Adipocyte (in vitro differentiated cells): ENCODE data around the gene ANKRD33B.
"Not testable (repeated sequence)": the region's sequence is repeated elsewhere in the genome, so short reads cannot be mapped to it uniquely, and the experiment has no call there.

Source experiments
- DNase-seq: peaks from one replicate; pipeline ENCODE4 v3.0.0-alpha.2; 2015; ENCODE audit warnings: low read depth
- H3K27me3 ChIP-seq: replicated peaks from 2 replicates; pipeline ENCODE4 v1.7.0; 2013; ENCODE audit warnings: mild to moderate bottlenecking, low read length, moderate library complexity; ENCODE audit not compliant: control insufficient read depth, insufficient read depth
- H3K36me3 ChIP-seq: 2 replicates; pipeline ENCODE4 v1.7.0; 2013; ENCODE audit warnings: low read length, mild to moderate bottlenecking, moderate library complexity; ENCODE audit not compliant: control insufficient read depth, insufficient read depth, severe bottlenecking
- H3K4me1 ChIP-seq: 2 replicates; pipeline ENCODE4 v1.7.0; 2013; ENCODE audit warnings: mild to moderate bottlenecking, low read length, moderate library complexity; ENCODE audit not compliant: control insufficient read depth, insufficient read depth
- H3K4me3 ChIP-seq: 2 replicates; pipeline ENCODE4 v1.7.0; 2013; ENCODE audit warnings: mild to moderate bottlenecking, low read length, moderate library complexity
- H3K9ac ChIP-seq: 2 replicates; pipeline ENCODE4 v1.7.0; 2013; ENCODE audit warnings: mild to moderate bottlenecking, low read length, moderate library complexity
- H3K9me3 ChIP-seq: 2 replicates; pipeline ENCODE4 v1.7.0; 2013; ENCODE audit warnings: mild to moderate bottlenecking, low read length, moderate library complexity; ENCODE audit not compliant: control insufficient read depth

The ANKRD33B gene

DNA sequence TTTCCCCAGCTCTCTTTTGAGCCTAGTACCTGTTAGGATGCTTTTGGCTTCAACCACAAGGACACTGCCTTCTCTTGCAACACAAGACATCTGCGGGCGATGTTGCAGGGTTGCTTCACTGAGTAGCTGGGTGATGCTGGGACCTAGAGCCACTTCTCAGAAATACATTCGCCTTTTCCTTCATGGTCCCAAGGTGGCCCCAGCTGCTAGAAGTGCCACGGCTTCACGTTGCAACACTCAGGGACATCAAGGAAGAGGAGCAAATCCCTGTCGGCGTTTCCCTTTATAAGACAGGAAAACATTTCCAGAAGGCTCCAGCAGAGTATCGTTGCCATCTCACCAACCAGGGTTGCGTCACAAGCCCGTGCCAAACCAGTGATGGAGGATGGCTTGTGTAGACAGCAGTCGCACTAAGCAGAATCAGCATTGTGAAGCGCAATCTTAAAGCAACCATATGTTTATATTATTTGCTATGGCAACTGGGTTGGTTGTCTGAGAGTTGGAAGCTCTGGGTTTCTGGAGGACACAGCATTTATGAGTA, 62.7 kb downstream of the ANKRD33B start:
- Histone ChIP-seq H3K4me1 (peaks cover 9% of the 10 kb centered on the region), H3K27me3 (no peaks in the 10 kb centered on the region), H3K9me3 (peaks cover 2% of the 10 kb centered on the region), H3K36me3 (peaks cover 6% of the 10 kb centered on the region), H3K4me3 (no peak overlapping the region), H3K9ac (no peak overlapping the region)
- peak; percentile 5 for DNase-seq

DNA sequence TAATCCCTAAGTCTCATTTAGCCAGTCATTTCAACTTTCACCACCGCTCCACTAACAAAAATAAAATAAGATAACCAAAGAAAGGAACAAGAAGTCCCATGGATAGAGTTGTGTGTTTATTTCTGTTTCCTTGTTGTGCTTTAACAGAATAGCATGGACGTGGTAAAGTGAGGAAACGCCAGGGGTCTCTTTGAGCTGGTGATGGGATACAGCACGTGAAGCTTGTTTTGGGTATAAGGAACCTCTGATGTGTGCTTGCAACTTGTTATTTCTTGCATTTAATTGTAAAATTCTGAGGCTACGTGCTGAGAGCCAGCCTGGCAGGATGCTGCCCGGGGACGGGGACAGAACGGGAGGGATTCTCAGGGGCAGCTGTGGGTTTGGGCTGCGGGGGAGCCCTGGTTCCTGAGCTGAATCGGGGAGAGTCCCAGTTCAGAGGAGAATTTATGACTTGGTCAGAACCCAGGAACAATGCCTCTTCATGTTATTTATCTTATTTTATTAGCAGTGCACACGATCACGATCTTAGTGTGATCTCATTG, 63.4 kb downstream of the ANKRD33B start:
- H3K36me3 ChIP-seq: peaks cover 3% of the 10 kb centered on the region
- peak overlapping the region; percentile 79 for H3K9ac ChIP-seq
- no peaks in the 10 kb centered on the region for H3K27me3 ChIP-seq
- no peak for DNase-seq
- peak overlapping the region; percentile 74 for H3K4me3 ChIP-seq
- peaks cover 9% of the 10 kb centered on the region for H3K4me1 ChIP-seq
- H3K9me3 ChIP-seq: no peaks in the 10 kb centered on the region

DNA sequence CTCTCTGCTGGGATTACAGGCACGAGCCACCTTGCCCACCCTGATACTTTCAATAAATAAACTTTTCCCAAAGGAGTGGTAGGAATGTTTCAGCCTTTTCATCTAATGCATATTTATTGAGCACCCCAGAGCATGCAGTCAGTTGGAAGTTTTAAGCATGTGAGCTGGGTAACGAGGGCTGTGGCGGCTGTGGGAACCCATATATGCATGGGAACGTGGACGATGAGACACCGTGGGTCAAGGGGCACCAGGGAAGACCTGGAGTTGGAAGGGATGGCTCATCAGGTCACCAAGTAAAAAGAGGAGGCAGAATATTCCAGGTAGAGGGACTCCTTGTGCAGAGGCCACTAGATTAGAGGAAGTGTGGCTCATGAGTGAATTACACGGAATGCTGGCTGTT, 64.7 kb downstream of the ANKRD33B start:
- Histone ChIP-seq H3K4me1 (peaks cover 9% of the 10 kb centered on the region), H3K27me3 (no peaks in the 10 kb centered on the region), H3K36me3 (peaks cover 3% of the 10 kb centered on the region), H3K9ac (no peak overlapping the region), H3K9me3 (no peaks in the 10 kb centered on the region), H3K4me3 (no peak overlapping the region)
- no peak for DNase-seq

DNA sequence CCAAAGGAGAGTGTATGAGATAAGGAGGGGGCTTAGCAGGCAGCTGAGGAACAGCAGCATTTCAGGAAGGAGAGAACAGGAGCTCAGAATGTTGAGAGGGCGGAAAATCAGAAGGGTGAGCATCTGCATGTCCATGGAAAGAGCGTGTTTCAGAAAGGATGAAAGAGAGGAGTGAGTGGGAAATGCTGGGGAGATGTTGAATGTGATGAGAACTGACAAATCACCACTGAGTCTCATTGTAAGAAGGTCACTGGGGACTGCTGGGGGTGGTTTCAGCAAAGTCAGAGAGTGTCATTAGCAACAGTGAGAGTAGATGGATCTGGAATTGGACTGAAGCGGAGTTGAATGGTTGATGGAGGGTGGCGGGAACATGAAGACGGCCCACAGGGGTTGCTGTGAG, 65.8 kb downstream of the ANKRD33B start:
- H3K4me1 ChIP-seq: peaks cover 9% of the 10 kb centered on the region
- no peaks in the 10 kb centered on the region for H3K9me3 ChIP-seq
- H3K4me3 ChIP-seq: no peak overlapping the region
- peaks cover 3% of the 10 kb centered on the region for H3K36me3 ChIP-seq
- H3K9ac ChIP-seq: no peak overlapping the region
- no peak for DNase-seq
- H3K27me3 ChIP-seq: no peaks in the 10 kb centered on the region

DNA sequence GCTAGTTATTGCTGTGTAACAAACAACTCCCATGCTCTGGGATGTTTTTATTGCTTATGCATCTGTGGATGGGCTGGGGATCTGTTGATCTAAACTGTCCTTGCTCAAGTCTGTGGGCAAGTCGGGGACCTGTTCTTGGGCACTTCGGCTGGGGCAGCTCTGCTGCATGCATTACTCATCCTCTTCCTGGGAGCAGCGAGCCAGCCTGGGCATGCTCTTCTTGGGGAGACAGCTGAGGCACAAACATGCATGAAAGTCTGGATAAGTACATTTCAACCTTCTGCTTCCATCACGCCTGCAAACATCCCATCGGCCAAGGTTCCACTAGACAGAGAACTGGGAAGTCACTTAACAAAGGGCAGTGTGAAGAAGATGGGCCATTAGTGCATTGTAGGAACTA, 66.3 kb downstream of the ANKRD33B start:
- Histone ChIP-seq H3K36me3 (peaks cover 3% of the 10 kb centered on the region), H3K9ac (no peak overlapping the region), H3K27me3 (no peaks in the 10 kb centered on the region), H3K9me3 (no peaks in the 10 kb centered on the region), H3K4me3 (no peak overlapping the region), H3K4me1 (peaks cover 9% of the 10 kb centered on the region)
- DNase-seq: no peak

DNA sequence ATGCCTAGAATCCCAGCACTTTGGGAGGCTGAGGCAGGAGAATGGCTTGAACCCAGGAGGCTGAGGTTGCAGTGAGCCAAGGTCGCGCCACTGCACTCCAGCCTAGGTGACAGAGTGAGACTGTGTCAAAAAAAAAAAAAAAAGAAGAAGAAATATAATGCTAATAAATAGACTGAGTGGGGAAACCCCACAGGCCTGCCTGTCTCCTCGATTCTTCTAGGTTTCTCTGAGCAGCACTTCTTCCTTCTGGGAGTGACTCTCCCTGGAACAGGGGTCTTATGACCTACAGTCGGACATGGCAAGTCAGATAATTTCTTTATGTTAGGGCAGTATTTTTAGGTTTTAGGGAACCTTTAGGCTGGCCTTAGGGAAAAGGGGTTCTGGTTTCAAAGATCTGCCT, 66.9 kb downstream of the ANKRD33B start:
- H3K4me3 ChIP-seq, H3K36me3 ChIP-seq, H3K27me3 ChIP-seq, DNase-seq, H3K9me3 ChIP-seq, H3K4me1 ChIP-seq, H3K9ac ChIP-seq: not testable (repeated sequence)

DNA sequence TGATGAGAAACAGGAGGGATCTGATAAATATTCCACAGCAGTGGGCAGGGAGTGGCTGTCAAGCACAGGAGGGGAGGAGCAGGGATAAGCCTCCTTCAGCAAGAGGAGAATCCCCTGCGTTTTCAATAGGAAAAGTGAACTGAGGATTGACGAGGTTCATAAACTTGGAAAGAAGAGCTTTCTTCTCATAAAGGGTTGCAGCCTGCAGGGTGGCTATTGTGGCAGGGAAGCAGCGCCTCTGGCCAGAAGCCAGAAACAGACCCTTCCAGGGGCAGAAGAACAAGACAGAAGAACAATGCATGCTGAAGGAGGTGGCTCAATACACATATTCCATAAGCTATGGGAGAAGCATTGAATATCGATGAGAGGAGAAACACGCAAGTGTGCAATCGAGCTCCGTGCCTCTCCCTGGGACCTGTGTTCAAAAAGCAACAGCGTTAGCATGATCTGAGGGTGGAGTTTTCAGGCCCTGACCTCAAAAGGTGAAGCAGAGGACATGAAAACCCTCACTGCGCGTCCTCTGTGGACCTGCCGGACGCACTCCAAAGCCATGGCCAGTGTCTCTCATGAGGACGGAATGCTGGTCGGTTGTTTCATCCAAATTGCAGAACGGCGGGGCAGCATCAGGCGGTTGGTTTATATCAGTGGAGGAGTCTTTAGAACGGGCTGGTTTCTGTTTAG, 67.6 kb downstream of the ANKRD33B start:
- no peak for DNase-seq
- Histone ChIP-seq H3K9ac (no peak overlapping the region), H3K4me1 (peaks cover 9% of the 10 kb centered on the region), H3K36me3 (no peaks in the 10 kb centered on the region), H3K9me3 (no peaks in the 10 kb centered on the region), H3K27me3 (no peaks in the 10 kb centered on the region), H3K4me3 (no peak overlapping the region)

DNA sequence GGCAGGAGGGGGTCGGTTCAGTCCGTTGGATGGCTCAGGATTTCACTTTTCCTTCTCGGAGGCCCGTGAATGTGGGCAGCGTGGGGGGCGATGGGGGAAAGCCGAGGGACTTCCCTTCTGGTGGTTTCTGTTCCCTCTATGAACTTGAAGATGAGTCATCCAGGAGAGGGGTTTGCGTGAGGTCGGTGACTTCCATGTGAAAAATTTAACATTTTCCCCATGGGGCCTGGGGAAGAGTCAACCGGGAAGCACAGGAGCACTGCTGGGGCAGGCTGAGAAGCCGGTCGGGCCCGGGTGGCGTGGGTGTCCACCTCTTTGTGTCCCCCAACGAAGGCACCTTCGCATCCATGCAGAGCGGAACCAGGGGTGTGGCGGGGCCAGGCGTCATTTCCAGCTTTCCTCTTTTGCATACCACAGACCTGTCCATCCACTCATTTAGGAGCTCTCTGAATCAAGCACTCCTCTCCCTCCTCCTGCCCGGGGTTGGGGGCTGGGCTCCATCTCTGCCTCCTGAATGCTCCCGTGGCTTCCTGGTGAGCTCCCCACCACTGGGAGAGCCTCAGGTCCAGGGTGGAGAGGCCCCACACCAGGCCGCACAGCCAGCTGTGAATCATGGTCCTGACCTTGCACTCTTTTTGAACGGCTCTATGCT, 68.4 kb downstream of the ANKRD33B start:
- H3K4me3 ChIP-seq: no peak overlapping the region
- DNase-seq: no peak
- H3K9ac ChIP-seq: no peak overlapping the region
- no peaks in the 10 kb centered on the region for H3K27me3 ChIP-seq
- H3K9me3 ChIP-seq: no peaks in the 10 kb centered on the region
- H3K4me1 ChIP-seq: peaks cover 4% of the 10 kb centered on the region
- no peaks in the 10 kb centered on the region for H3K36me3 ChIP-seq

DNA sequence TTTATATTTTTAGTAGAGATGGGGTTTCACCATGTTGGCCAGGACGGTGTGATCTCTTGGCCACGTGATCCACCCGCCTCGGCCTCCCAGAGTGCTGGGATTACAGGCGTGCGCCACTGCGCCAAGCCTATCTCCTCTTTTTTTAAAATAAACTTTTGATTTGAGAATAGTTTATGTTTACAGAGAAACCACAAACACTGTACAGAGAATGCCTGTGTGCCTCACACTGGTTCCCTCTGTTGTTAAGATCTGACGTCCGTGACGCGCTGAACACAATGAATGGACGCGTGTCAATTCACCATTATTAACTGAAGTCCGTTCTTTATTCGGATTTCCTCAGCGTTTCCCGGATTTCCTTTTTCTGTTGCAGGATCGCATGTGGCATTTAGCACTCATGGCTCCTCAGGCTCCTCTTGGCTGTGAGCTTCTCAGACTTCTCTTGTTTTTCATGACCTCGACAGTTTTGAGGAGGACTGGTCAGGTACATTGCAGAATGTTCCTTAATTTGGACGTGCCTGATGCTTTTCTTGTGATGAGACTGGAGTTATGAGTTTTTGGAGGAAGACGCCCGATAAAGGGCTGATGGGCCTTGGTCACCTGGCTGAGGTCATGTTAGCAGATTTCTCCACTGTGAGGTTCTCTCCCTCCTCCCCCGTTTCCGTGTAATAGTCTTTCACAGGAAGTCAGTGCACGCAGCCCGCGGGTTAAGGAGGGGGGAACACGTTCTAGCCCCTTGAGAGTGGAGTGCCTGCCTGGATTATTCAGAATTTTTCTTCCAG, 69.6 kb downstream of the ANKRD33B start:
- no peaks in the 10 kb centered on the region for H3K27me3 ChIP-seq
- DNase-seq: no peak

DNA sequence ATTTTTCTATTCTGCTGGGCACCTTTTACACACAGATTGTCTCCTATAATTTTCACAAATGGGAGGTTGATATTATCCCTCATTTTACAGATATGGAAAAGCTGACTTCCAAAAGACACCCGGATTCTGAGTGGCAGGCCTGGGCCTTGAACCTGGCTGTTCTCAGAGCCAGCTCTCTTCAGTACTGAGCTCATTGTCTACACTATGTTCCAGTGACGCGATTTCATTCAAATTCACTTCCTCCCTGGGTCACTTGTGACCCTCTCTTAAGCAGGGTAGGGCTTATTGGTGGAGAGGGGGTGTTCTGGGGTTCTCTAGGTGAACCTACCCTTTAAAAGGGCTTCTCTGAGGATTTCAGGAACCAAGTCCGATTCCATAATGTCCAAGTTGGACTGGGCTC, 70.2 kb downstream of the ANKRD33B start:
- no peak overlapping the region for H3K9ac ChIP-seq
- H3K9me3 ChIP-seq: no peaks in the 10 kb centered on the region
- no peaks in the 10 kb centered on the region for H3K27me3 ChIP-seq
- no peak for DNase-seq
- H3K36me3 ChIP-seq: peaks cover 9% of the 10 kb centered on the region
- H3K4me3 ChIP-seq: no peak overlapping the region
- H3K4me1 ChIP-seq: no peaks in the 10 kb centered on the region

More for the DNA sequence above, 69.6 kb downstream of the ANKRD33B start:
- Histone ChIP-seq H3K9me3 (no peaks in the 10 kb centered on the region), H3K36me3 (peaks cover 8% of the 10 kb centered on the region), H3K4me1 (no peaks in the 10 kb centered on the region), H3K4me3 (no peak overlapping the region), H3K9ac (no peak overlapping the region)

DNA sequence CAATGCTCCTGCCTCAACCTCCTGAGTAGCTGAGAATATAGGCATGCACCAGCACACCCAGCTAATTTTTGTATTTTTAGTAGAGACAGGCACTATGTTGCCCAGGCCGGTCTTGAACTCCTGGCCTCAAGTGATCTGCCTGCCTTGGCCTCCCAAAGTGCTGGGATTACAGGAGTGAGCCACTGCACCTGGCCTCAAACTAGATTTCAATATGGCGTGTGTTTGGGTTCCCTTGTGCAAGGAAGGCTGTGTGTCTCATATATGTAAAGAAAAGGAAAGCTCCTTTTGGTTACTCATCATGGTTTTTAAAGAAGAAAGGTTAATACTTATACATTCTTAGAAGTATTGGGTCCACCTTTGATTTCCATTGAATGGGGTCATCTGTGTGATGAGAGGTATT, 70.7 kb downstream of the ANKRD33B start:
- peaks cover 9% of the 10 kb centered on the region for H3K36me3 ChIP-seq
- H3K9me3 ChIP-seq: no peaks in the 10 kb centered on the region
- no peak overlapping the region for H3K9ac ChIP-seq
- DNase-seq: no peak
- no peaks in the 10 kb centered on the region for H3K27me3 ChIP-seq
- no peaks in the 10 kb centered on the region for H3K4me1 ChIP-seq
- no peak overlapping the region for H3K4me3 ChIP-seq
